GM18508 (cell line): ENCODE data around the gene TBX5.

Source experiments
- ATAC-seq: cut with Tn5 transposase; IDR thresholded peaks from one replicate; pipeline ENCODE4 v1.9.1; 2021; ENCODE audit warnings: moderate number of reproducible peaks; ENCODE audit not compliant: insufficient read depth, unreplicated experiment

Gene TBX5

DNA sequence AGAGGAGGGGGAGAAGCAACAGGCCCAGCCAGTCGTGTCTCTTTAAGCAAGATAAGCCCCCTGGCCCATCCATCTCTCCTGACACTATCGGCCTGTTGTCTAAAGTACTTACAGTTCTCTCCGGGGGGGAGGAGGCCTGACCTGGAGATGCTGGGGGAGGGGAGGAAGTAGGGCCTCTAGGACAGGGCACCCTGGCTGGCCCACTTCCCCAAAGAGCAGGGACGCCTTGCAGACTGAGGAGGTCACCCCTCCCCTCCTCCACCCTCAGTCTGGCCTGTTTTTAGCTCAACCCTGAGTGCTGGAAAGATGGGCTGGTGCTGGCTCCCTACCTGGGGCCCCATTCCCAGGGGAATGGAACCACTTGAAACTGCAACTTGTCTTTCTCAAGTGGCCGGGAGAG lies 70.3 kb downstream of the TBX5 start:
- no peak for ATAC-seq

DNA sequence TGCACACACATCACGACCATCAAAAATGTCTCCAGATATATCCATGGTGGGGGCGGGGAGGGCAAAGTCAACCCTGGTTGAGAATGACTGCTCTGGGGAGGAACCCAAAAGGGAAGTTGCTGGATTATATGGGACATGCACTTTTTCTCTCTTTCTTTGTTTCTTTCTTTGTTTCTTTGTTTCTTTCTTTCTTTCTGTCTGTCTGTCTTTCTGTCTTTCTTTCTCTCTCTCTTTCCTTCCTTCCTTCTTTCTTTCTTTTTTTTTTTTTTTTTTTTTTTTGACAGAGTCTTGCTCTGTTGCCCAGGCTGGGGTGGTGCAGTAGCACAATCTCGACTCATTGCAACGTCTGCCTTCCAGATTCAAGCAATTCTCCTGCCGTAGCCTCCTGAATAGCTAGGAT lies 71.5 kb downstream of the TBX5 start:
- ATAC-seq = no peak

DNA sequence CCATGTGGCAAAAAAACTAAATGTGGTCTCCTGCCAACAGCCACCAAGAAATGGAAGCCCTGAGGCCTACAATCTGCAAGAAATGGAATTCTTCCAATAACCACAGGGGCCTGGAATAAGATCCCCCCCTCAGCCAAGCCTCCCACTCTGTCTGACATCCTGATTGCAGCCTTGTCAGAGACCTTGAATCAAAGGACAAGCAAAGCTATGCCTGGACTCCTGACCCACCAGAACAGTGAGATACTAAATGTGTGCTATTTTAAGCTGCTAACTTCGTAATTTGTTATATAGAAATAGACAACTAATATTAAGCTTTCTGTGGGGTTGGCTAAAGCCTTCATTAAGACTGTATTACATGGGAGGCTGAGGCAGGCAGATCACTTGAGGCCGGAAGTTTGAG lies 77.7 kb downstream of the TBX5 start:
- no peak for ATAC-seq

DNA sequence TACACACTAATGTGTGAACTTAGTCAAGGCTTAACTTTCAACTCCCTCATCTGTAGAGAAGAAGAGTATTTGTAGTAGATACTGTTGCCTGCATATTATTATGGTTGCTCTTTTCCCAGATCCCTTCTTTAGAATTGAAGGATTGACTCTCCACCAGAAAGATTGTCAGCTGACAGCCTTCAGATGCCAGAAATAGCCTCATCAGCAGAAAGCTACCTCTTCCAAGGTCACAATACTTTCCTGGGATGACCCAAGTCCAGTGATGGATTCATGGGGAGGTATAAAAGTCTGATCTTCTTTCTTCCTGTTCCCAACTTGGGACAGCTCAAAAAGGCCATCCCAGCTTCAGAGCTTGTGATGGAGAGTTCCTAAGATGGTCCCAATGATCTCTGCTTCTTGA lies 78.2 kb downstream of the TBX5 start:
- no peak for ATAC-seq

DNA sequence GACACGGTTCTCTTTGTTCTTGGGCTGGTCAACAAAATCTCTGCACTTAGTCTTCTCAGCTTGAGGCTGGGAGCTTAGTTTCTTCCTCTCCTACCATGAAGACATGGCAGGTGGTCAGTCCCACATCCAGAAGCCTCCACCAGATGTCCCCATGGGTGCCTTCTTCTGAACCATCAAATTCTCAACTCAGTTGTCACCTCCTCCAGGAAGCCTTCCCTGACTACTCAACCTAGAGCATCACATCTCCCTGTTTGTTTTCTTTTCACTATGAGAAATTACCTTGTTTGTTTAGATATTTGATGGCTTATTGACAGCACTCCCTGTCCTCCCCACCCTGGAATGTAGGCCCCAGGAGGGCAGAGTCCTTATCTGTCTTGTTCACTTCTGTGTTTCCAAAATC lies 84.4 kb downstream of the TBX5 start:
- ATAC-seq = no peak

DNA sequence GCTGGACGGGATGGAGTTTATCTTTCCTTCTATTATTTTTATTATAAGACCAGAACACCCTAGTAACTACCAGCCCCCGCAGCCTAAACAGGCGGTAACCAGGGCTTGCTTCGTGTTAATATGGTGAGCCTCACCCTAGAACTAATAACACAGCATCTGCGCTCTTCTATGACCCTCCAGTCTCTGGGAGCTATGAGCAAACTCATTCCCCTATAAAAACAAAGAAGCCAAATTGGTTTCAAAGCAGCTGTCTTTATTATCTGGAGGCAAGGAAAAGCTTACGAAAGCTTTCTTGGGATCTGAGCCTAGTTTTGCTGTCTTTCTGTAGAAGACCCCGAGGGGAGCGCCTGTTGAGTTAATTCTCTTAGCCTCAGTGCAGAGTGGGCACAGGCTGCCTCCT lies 85.0 kb downstream of the TBX5 start:
- no peak for ATAC-seq

DNA sequence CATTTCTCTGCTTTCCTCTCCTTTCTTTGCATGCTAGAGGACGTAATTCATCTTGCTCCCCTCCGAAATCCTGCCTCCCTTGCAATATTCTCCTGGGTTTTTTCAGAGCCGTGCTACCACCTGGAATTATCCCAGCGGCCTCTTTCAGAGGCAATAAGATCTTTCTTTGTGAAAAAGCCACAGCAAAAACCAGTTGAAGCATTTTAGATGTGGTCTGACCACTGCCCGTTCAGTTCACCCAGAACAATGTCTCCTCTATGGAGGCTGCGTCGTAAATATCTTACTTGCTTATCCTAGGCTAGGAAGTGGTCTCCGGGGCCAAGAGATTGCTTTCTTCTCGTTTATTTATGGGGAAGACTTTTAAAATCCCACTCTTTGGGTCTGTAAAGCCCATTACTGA lies 85.8 kb downstream of the TBX5 start:
- no peak for ATAC-seq

DNA sequence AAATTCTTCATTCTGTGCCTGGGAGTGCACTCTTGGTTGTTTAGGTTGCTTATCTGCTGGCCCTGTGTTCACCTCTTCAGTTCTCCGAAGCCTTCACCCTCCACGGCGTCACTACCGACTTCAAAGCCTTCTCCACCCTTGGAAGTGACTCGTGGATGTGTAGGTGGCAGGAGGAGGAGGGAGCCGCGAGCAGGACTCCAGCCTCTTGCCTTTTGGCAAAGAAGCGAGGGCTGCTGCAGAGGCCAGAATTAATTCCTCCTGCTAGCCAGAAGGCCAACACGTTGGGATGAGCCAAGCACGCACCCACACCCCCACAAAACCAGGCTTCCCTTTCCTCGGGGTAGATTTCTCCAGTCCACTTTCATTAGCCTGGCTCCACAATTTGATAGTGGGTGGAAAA lies 86.5 kb downstream of the TBX5 start:
- no peak for ATAC-seq

DNA sequence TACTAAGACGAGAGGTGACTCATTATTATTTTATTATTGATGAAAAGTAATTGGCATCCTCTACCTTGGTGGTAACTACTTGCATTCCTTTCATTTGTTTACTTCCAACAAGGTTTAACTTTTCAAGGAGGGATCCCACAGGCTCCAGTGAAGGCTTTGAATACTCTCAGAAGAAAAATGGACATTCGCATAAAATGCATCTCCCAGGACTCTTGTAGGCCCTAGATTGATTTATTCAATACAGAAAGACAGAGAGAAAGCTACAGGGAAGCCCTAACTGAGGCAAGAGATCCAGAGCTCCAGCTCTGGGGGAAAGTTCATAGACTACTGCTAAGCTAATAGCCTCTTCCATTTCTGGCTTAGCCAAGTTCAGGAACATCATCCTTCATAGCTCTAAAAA lies 87.0 kb downstream of the TBX5 start:
- no peak for ATAC-seq

DNA sequence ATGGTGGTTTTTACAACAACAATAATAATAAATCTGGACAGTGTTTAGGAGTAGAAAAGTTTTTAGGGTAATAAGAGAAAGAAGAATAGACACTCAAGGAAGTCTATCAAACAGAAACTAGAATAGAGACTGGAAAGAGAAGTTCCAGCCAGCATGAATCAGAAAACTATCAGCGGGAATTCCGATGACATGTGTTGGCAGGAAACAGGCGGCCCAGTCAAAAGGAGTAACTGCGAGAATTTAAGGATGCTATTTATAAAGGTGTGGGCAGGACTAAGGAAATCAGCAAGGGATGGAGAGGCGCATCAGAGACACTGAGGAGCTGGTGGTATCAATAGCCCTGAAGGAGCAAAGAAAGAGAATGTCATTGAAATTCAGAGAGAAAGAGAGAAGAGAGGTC lies 89.9 kb downstream of the TBX5 start:
- ATAC-seq = no peak

DNA sequence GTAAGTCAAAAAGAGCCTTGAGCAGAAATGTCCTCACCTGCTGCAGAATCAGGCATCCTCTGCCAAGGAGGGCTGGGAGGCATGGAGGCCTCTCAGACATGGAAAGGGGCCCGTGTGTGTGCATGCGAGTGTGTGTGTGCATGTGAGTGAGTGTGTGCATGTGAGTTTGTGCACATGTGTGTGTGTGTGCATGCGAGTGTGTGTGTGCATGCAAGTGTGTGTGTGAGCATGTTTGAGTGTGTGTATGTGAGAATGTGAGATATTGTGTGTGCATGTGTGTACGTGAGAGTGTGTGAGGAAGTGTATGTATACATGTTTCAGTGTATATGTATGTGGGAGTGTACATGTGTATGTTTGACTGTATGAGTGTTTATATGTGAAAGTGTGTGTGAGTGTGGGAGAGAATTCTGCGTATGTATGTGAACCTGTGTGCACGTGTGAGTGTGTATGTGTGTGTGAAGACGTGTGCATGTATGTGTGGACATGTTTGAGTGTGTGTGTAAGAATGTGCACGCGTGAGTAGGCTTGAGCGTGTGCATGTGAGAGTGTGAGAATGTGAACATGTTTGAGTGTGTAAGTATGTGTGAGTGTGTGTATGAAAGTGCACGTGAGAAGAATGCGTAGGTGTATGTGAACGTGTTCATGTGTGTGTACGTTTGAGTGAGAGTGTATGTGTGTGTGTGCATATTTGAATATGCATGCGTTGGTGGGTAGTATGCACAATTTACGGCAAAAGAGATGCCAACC lies 90.8 kb downstream of the TBX5 start:
- ATAC-seq = no peak

DNA sequence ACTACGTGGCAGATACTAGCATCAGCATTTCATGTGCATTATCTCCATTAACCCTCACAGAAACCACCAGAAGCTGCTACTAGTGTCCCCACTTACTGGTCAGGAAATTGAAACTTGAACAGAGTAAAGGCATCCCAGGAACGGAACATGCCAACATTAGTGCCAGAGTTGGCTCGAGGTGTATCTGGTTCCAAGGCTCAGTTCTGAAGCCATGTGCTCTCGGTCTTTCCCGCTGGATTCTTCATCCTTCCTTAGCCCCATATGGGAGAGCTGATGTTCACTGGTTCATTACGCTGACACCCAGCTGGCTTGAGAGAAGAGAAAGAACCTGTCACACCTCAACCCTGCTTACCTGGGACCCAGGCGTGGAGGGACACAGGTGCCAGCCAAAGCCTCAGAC lies 91.5 kb downstream of the TBX5 start:
- ATAC-seq = no peak

DNA sequence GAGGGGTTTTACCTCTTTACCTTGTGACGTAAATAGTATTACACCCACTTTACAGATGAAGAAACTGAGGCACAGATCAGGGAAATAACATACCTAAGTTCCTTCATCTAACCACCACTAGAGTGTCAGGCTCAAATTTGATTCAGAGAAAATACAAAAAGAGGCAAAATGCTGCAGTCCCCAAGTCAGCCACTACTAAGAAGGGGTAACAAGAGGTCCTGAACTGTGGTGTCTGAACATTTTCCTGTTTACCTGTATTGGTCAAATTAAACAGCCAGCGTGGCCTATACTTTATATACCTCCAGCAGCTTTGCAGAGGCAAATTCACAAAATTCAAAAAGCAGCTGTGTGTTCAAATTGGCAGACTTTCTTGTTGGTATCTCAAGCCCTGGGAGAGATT lies 92.0 kb downstream of the TBX5 start:
- ATAC-seq = no peak

DNA sequence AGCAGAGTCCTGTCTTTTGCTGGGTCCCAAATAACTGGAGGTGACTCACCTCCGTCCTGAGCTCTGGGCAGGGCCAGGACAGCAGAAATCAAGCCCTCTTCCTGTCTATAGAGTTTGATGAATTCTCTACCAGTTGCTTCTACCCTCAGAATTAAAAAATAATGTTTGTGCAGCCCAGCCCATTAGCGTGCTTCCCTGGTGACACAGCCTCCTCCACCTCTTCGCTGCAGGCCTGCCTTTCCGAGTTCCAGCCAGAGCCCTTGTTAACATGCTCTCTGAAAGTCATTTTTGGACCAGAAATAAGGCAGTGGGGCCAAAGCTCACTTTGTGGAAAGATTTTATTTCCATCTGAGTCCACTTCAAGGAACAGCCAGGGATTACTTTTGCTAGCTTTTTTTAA lies 94.0 kb downstream of the TBX5 start:
- ATAC-seq = no peak

DNA sequence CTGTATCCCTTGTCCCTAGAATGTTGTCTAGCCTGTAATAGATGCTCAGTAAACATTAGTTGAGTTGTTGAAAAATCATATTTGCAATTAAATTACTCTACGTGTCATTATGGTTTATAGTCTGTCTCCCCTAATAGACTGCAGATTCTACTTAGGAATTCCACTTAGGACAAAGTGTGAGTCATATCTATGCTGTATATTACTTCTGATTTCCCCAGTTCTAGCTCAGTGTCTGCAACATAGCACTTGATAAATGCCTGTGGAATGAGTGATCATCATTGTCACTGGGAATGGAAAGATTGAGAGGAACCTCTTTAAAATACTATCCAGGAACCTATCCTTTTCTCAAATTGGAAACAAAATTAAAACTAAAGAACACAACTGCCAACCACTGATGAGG lies 99.3 kb downstream of the TBX5 start:
- ATAC-seq = no peak

DNA sequence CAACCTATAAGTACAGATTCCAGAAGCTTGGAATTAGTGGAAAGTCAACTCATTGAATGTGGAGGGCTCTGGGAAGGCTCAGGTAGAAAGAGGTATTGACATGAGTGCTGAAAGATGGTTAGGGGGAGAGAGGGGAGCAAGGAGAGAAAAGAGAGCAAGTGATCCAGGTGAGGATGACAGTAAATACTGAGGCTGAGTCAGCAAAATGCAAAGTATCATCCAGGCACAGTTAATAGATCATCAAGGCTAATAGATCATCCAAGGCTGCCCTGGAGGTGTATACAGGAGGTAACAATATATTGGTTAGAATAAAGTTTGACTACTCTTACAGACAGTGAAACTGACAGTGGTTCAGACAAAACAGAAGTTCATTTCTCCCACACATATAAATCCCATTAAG lies 100.5 kb downstream of the TBX5 start:
- no peak for ATAC-seq
